ENCODE results near the gene ITGA7. TPM values are rescaled to one million over a fixed set of nuclear protein-coding genes. Genes with fewer than 3 reads are reported as not detected.

ITGA7 gene
- polyA plus RNA-seq, 1 of the 3 experiments (the other 2 are of a cell fraction): 19.7 TPM

GRCh38 chr12:55737581-55738122 lies 29.9 kb upstream of the ITGA7 start (continued):
- TF ChIP-seq EZH2phosphoT487 (IDR thresholded peaks at IDR 0.05; ENCODE audit: borderline replicate concordance, low read depth): no peak
- TF ChIP-seq FOSL2 (IDR thresholded peaks at IDR 0.05; ENCODE audit: borderline replicate concordance, low read depth): no peak
- no peak for TF ChIP-seq GATA2 (CRISPR knock-in tag; IDR thresholded peaks at IDR 0.05)
- TF ChIP-seq NRF1 (IDR thresholded peaks at IDR 0.05; ENCODE audit: low read depth, low read length): no peak
- no peak for TF ChIP-seq MXI1 (IDR thresholded peaks at IDR 0.05; ENCODE audit: low read depth, low read length)
- TF ChIP-seq ELF1 (IDR thresholded peaks at IDR 0.05): no peak
- TF ChIP-seq RAD21 (IDR thresholded peaks at IDR 0.05; ENCODE audit: low read length): no peak
- TF ChIP-seq CTCF (IDR thresholded peaks at IDR 0.05): no peak
- TF ChIP-seq CHD2 (IDR thresholded peaks at IDR 0.05; ENCODE audit: low read length, partially characterized antibody): no peak

DNA sequence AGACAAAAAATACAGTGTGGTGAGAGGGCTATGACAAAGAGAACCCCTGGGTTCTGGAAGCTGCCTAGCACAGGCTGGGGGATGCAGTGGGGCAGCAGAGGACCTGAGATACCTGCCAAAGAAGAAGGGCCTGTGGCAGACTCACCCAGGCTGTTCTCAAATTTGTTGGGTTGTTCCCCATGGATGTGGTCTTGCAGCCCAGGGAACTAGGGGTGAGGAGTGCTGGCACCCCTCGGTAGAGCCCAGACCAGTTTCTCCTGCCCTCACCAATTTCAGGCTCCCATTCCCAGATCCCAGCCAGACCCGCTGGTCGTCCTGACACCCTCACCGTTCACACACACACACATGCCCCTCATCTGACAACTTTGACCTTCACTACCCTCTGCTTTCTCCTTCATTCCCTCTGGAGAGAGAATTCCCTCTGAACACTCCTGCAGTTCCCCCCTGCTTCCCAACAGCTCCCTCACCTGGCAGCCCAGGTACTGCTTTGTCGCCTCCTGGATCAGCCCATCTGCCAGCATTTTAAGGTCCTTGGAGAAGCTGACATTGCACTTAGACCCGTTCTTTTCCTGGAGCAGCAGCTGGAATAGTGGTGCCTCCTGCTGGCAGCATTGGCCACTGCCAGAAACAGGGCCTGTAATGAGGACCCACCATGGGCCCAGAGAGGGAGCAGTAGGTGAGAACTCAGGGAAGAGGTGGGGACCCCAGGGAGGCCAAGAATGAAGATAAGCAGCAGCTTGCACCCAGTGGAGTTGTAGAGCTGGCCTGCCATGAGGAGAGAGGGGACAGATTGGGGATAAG lies 29.3 kb upstream of the ITGA7 start:
- peak overlapping the region; percentile 99; the same call in 1 of the 2 replicates for H3K4me2 ChIP-seq
- POLR2A ChIA-PET: interaction anchor here (0.7 to 2.0 kb wide), 7 partner anchors 8 to 195 kb away, joined by 3 to 6 read pairs (median 4); partner anchors contain the start of genes CD63 and DNAJC14
- CTCF ChIA-PET: interaction anchor here (0.6 to 14.4 kb wide), 31 partner anchors 8 to 849 kb away, joined by 3 to 358 read pairs (median 5); partner anchors contain the start of genes BLOC1S1, CD63, DNAJC14 and ORMDL2
- H3K9ac ChIP-seq: no peak overlapping the region
- H3K9me3 ChIP-seq: no peaks in the 10 kb centered on the region
- WGBS (ENCODE audit: low lambda C conversion rate): 49% methylated on average over 5 of the region's 6 CpGs
- no peaks in the 10 kb centered on the region for H4K20me1 ChIP-seq (ENCODE audit: insufficient read depth)
- peaks cover 9 to 18% of the 10 kb centered on the region in 2 experiments; a peak in 3 of 4 replicates for H3K4me1 ChIP-seq (ENCODE audit: control insufficient read depth in 1 of 2, insufficient read depth in 2 of 2, low read depth in 1 of 2, low read length in 1 of 2)
- peak; percentile 85 for TF ChIP-seq CTCF (IDR thresholded peaks at IDR 0.05)
- TF ChIP-seq RAD21 (IDR thresholded peaks at IDR 0.05; ENCODE audit: low read length): peak; percentile 84
- TF ChIP-seq SMC3 (IDR thresholded peaks at IDR 0.05; ENCODE audit: low read depth, low read length): peak; percentile 94
- no peak for TF ChIP-seq GATA2 (CRISPR knock-in tag; IDR thresholded peaks at IDR 0.05)
- no peak overlapping the region; a peak in 1 of 4 replicates for H3K4me3 ChIP-seq (ENCODE audit: low read depth in 2 of 2, low read length in 1 of 2)
- H3K79me2 ChIP-seq (ENCODE audit: insufficient read depth): no peaks in the 10 kb centered on the region
- peaks cover 17% of the 10 kb centered on the region for H3F3A ChIP-seq (replicated peaks; ENCODE audit: insufficient read depth)
- peak; percentile 65 for DNase-seq
- H3K27me3 ChIP-seq (ENCODE audit: insufficient read depth): no peaks in the 10 kb centered on the region
- H3K36me3 ChIP-seq (replicated peaks in 1 of 2; ENCODE audit: control insufficient read depth in 1 of 2, insufficient read depth in 2 of 2, low read length in 1 of 2): no peaks in the 10 kb centered on the region
- no peaks in the 10 kb centered on the region for H3K9me2 ChIP-seq
- H2AFZ ChIP-seq (ENCODE audit: low read depth): 0 out of 2 replicates have a peak overlapping the region, but pooled peaks have one; percentile 13
- peak overlapping the region; percentile 80 to 83; a peak in 2 of 4 replicates for H3K27ac ChIP-seq (ENCODE audit: low read depth in 2 of 2, low read length in 1 of 2)

All from SK-N-SH (cell line).